ENCODE data around the gene C16orf95.

The C16orf95 gene

GRCh38 chr16:87305505-87306391, 11.4 kb downstream of the C16orf95 start:
- no peak overlapping the region for H3K4me3 ChIP-seq (ENCODE audit: insufficient read depth, low read depth, low read length, poor library complexity, severe bottlenecking)
- DNase-seq, result no peak
- H3K27ac ChIP-seq (ENCODE audit: insufficient read depth, low read length, poor library complexity, severe bottlenecking), result no peak overlapping the region
- H3K36me3 ChIP-seq (ENCODE audit: control insufficient read depth, insufficient read depth, low read length), result no peaks in the 10 kb centered on the region
- H3K27me3 ChIP-seq (replicated peaks; ENCODE audit: control insufficient read depth, insufficient read depth, low read length, poor library complexity, severe bottlenecking), result no peaks in the 10 kb centered on the region
- no peaks in the 10 kb centered on the region for H3K9me3 ChIP-seq (ENCODE audit: control insufficient read depth, low read length)
- H3K4me1 ChIP-seq (ENCODE audit: control insufficient read depth, insufficient read depth, low read length, poor library complexity, severe bottlenecking), result no peaks in the 10 kb centered on the region

GRCh38 chr16:87304951-87305350, 12.2 kb downstream of the C16orf95 start:
- Histone ChIP-seq H3K27ac (ENCODE audit: insufficient read depth, low read length, poor library complexity, severe bottlenecking) (no peak overlapping the region), H3K36me3 (ENCODE audit: control insufficient read depth, insufficient read depth, low read length) (no peaks in the 10 kb centered on the region), H3K4me1 (ENCODE audit: control insufficient read depth, insufficient read depth, low read length, poor library complexity, severe bottlenecking) (no peaks in the 10 kb centered on the region), H3K4me3 (ENCODE audit: insufficient read depth, low read depth, low read length, poor library complexity, severe bottlenecking) (no peak overlapping the region), H3K27me3 (replicated peaks; ENCODE audit: control insufficient read depth, insufficient read depth, low read length, poor library complexity, severe bottlenecking) (no peaks in the 10 kb centered on the region), H3K9me3 (ENCODE audit: control insufficient read depth, low read length) (no peaks in the 10 kb centered on the region)
- no peak for DNase-seq

- Histone ChIP-seq H3K9me3 (ENCODE audit: control insufficient read depth, low read length) (no peaks in the 10 kb centered on the region), H3K27me3 (replicated peaks; ENCODE audit: control insufficient read depth, insufficient read depth, low read length, poor library complexity, severe bottlenecking) (no peaks in the 10 kb centered on the region), H3K36me3 (ENCODE audit: control insufficient read depth, insufficient read depth, low read length) (no peaks in the 10 kb centered on the region), H3K27ac (ENCODE audit: insufficient read depth, low read length, poor library complexity, severe bottlenecking) (no peak overlapping the region), H3K4me3 (ENCODE audit: insufficient read depth, low read depth, low read length, poor library complexity, severe bottlenecking) (no peak overlapping the region), H3K4me1 (ENCODE audit: control insufficient read depth, insufficient read depth, low read length, poor library complexity, severe bottlenecking) (no peaks in the 10 kb centered on the region)
- DNase-seq, result no peak
Observed at GRCh38 chr16:87303962-87304521, 13.2 kb downstream of the C16orf95 start.

GRCh38 chr16:87303431-87303930, 13.7 kb downstream of the C16orf95 start:
- H3K36me3 ChIP-seq (ENCODE audit: control insufficient read depth, insufficient read depth, low read length), result no peaks in the 10 kb centered on the region
- no peak for DNase-seq
- H3K4me3 ChIP-seq (ENCODE audit: insufficient read depth, low read depth, low read length, poor library complexity, severe bottlenecking), result no peak overlapping the region
- H3K9me3 ChIP-seq (ENCODE audit: control insufficient read depth, low read length), result no peaks in the 10 kb centered on the region
- H3K27me3 ChIP-seq (replicated peaks; ENCODE audit: control insufficient read depth, insufficient read depth, low read length, poor library complexity, severe bottlenecking), result no peaks in the 10 kb centered on the region
- H3K27ac ChIP-seq (ENCODE audit: insufficient read depth, low read length, poor library complexity, severe bottlenecking), result no peak overlapping the region
- H3K4me1 ChIP-seq (ENCODE audit: control insufficient read depth, insufficient read depth, low read length, poor library complexity, severe bottlenecking), result no peaks in the 10 kb centered on the region

GRCh38 chr16:87298857-87299465, 18.2 kb downstream of the C16orf95 start:
- Histone ChIP-seq H3K4me3 (ENCODE audit: insufficient read depth, low read depth, low read length, poor library complexity, severe bottlenecking) (no peak overlapping the region), H3K27me3 (replicated peaks; ENCODE audit: control insufficient read depth, insufficient read depth, low read length, poor library complexity, severe bottlenecking) (no peaks in the 10 kb centered on the region), H3K36me3 (ENCODE audit: control insufficient read depth, insufficient read depth, low read length) (no peaks in the 10 kb centered on the region), H3K9me3 (ENCODE audit: control insufficient read depth, low read length) (no peaks in the 10 kb centered on the region), H3K27ac (ENCODE audit: insufficient read depth, low read length, poor library complexity, severe bottlenecking) (no peak overlapping the region), H3K4me1 (ENCODE audit: control insufficient read depth, insufficient read depth, low read length, poor library complexity, severe bottlenecking) (no peaks in the 10 kb centered on the region)
- no peak for DNase-seq

- no peak for DNase-seq
- H3K27me3 ChIP-seq (replicated peaks; ENCODE audit: control insufficient read depth, insufficient read depth, low read length, poor library complexity, severe bottlenecking), result no peaks in the 10 kb centered on the region
- no peak overlapping the region for H3K27ac ChIP-seq (ENCODE audit: insufficient read depth, low read length, poor library complexity, severe bottlenecking)
Observed at GRCh38 chr16:87297918-87298631, 19.1 kb downstream of the C16orf95 start.

GRCh38 chr16:87297407-87297806, 19.8 kb downstream of the C16orf95 start:
- no peaks in the 10 kb centered on the region for H3K27me3 ChIP-seq (replicated peaks; ENCODE audit: control insufficient read depth, insufficient read depth, low read length, poor library complexity, severe bottlenecking)
- H3K4me3 ChIP-seq (ENCODE audit: insufficient read depth, low read depth, low read length, poor library complexity, severe bottlenecking), result no peak overlapping the region
- H3K36me3 ChIP-seq (ENCODE audit: control insufficient read depth, insufficient read depth, low read length), result no peaks in the 10 kb centered on the region
- no peak overlapping the region for H3K27ac ChIP-seq (ENCODE audit: insufficient read depth, low read length, poor library complexity, severe bottlenecking)
- no peak for DNase-seq
- no peaks in the 10 kb centered on the region for H3K4me1 ChIP-seq (ENCODE audit: control insufficient read depth, insufficient read depth, low read length, poor library complexity, severe bottlenecking)
- no peaks in the 10 kb centered on the region for H3K9me3 ChIP-seq (ENCODE audit: control insufficient read depth, low read length)

More at GRCh38 chr16:87297918-87298631, 19.1 kb downstream of the C16orf95 start:
- no peak overlapping the region for H3K4me3 ChIP-seq (ENCODE audit: insufficient read depth, low read depth, low read length, poor library complexity, severe bottlenecking)
- no peaks in the 10 kb centered on the region for H3K9me3 ChIP-seq (ENCODE audit: control insufficient read depth, low read length)
- H3K4me1 ChIP-seq (ENCODE audit: control insufficient read depth, insufficient read depth, low read length, poor library complexity, severe bottlenecking), result no peaks in the 10 kb centered on the region
- H3K36me3 ChIP-seq (ENCODE audit: control insufficient read depth, insufficient read depth, low read length), result no peaks in the 10 kb centered on the region

GRCh38 chr16:87295661-87296531, 21.3 kb downstream of the C16orf95 start:
- Histone ChIP-seq H3K27me3 (replicated peaks; ENCODE audit: control insufficient read depth, insufficient read depth, low read length, poor library complexity, severe bottlenecking) (no peaks in the 10 kb centered on the region), H3K36me3 (ENCODE audit: control insufficient read depth, insufficient read depth, low read length) (no peaks in the 10 kb centered on the region), H3K4me1 (ENCODE audit: control insufficient read depth, insufficient read depth, low read length, poor library complexity, severe bottlenecking) (no peaks in the 10 kb centered on the region), H3K4me3 (ENCODE audit: insufficient read depth, low read depth, low read length, poor library complexity, severe bottlenecking) (no peak overlapping the region), H3K9me3 (ENCODE audit: control insufficient read depth, low read length) (no peaks in the 10 kb centered on the region), H3K27ac (ENCODE audit: insufficient read depth, low read length, poor library complexity, severe bottlenecking) (no peak overlapping the region)
- no peak for DNase-seq

- H3K27ac ChIP-seq (ENCODE audit: insufficient read depth, low read length, poor library complexity, severe bottlenecking), result no peak overlapping the region
- no peaks in the 10 kb centered on the region for H3K9me3 ChIP-seq (ENCODE audit: control insufficient read depth, low read length)
- no peaks in the 10 kb centered on the region for H3K27me3 ChIP-seq (replicated peaks; ENCODE audit: control insufficient read depth, insufficient read depth, low read length, poor library complexity, severe bottlenecking)
- H3K4me1 ChIP-seq (ENCODE audit: control insufficient read depth, insufficient read depth, low read length, poor library complexity, severe bottlenecking), result no peaks in the 10 kb centered on the region
- H3K36me3 ChIP-seq (ENCODE audit: control insufficient read depth, insufficient read depth, low read length), result no peaks in the 10 kb centered on the region
- DNase-seq, result no peak
- H3K4me3 ChIP-seq (ENCODE audit: insufficient read depth, low read depth, low read length, poor library complexity, severe bottlenecking), result no peak overlapping the region
Observed at GRCh38 chr16:87295259-87295658, 21.9 kb downstream of the C16orf95 start.

Measured in effector memory CD4-positive, alpha-beta T cell (primary cell).